Breast epithelium (tissue), 3 donors: ENCODE results near the gene NCKAP5.

Source experiments
- CTCF ChIP-seq, 3 donors: fragments of 450-650 bp; IDR thresholded peaks; one replicate each; pipeline ENCODE4 v1.5.1; 2016 to 2017; ENCODE audit warnings: antibody characterized with exemption in 3 of 3, mild to moderate bottlenecking in 3 of 3, moderate library complexity in 3 of 3
- POLR2A ChIP-seq: fragments of 450-650 bp; IDR thresholded peaks from one replicate; pipeline ENCODE4 v1.6.1; 2016; ENCODE audit warnings: antibody characterized with exemption, mild to moderate bottlenecking, moderate library complexity

DNA sequence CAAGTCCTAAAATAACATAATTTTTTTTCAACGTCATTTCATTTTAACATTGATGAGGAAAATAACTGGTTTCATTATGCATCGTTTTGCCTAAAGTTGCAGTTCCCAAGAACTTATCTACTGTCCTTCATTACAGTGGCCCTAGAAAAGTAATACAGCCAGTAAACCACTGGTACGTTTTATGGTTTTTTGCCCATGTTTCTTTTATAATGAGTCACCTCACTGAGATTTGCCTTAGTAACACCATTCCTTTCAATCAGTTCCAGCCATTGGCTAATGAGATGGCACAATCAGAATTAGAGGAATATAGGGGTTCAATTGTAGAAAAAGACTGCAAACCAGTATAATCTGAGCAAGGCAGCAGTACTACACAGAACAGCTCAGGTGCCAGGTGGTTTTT lies 475.7 kb downstream of the NCKAP5 start:
- no peak for TF ChIP-seq CTCF (IDR thresholded peaks at IDR 0.05)
- no peak for TF ChIP-seq POLR2A
